ENCODE data around the gene HGS. TPM values are rescaled to one million over a fixed set of nuclear protein-coding genes. Genes with fewer than 3 reads are reported as not detected.

The HGS gene
- polyA plus RNA-seq, 1 experiment: 71.5 TPM

DNA sequence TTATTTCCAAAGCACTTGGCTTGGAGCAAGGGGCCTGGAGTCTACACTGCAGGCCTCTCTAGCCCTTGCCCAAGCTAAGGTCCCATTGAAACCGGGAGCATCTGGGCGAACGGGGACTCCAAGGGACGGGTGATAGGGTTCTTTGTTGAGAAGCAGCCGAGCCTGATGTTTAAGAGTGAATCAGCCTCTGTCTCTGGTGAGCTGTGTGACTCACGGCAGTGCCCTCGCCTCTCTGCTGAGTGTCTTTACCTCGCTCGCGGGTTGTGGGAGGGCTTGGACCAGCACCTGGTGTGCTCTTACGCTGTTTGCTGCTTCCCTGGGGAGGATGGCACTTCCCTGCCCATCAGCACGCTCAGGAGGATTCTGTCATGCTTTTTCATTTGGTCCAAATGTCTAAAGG is 1.3 kb downstream of the HGS start:
- peak overlapping the region; percentile 94 for H3K27ac ChIP-seq (ENCODE audit: low read depth, low read length)

DNA sequence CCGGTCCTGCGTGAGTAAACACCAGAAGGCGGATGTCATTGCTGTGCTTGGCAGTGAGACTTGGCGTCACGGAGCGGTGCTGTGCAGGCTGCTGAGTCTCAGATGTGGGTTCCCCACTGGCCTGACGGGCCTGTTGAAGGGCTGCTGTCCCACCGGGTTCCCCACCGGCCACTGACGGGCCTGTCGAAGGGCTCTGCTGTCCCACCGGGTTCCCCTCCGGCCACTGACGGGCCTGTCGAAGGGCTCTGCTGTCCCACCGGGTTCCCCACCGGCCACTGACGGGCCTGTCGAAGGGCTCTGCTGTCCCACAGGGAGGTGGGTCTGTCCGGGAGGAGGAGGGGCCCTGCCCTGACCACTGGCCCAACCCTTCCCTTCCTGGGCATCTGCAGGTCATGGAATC is 2.8 kb downstream of the HGS start:
- H3K4me3 ChIP-seq (ENCODE audit: low read depth, low read length): no peak overlapping the region
- H3K27ac ChIP-seq (ENCODE audit: low read depth, low read length): no peak overlapping the region
- DNase-seq (ENCODE audit: low read depth, low spot score): no peak
- H3K9me3 ChIP-seq (ENCODE audit: control insufficient read depth, insufficient read depth, low read length): no peaks in the 10 kb centered on the region; the same call in 1 of the 2 replicates
- ChIA-PET POLR2A (no interaction called here), CTCF (no interaction called here)
- no peaks in the 10 kb centered on the region for H3K27me3 ChIP-seq (ENCODE audit: control insufficient read depth, insufficient read depth, low read length)
- TF ChIP-seq, protein P1, sequence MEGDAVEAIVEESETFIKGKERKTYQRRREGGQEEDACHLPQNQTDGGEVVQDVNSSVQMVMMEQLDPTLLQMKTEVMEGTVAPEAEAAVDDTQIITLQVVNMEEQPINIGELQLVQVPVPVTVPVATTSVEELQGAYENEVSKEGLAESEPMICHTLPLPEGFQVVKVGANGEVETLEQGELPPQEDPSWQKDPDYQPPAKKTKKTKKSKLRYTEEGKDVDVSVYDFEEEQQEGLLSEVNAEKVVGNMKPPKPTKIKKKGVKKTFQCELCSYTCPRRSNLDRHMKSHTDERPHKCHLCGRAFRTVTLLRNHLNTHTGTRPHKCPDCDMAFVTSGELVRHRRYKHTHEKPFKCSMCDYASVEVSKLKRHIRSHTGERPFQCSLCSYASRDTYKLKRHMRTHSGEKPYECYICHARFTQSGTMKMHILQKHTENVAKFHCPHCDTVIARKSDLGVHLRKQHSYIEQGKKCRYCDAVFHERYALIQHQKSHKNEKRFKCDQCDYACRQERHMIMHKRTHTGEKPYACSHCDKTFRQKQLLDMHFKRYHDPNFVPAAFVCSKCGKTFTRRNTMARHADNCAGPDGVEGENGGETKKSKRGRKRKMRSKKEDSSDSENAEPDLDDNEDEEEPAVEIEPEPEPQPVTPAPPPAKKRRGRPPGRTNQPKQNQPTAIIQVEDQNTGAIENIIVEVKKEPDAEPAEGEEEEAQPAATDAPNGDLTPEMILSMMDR (IDR thresholded peaks at IDR 0.05; ENCODE audit: low read depth, low read length): no peak

More for the DNA sequence above, 1.3 kb downstream of the HGS start:
- Histone ChIP-seq H3K9me3 (ENCODE audit: control insufficient read depth, insufficient read depth, low read length) (no peaks in the 10 kb centered on the region; the same call in 1 of the 2 replicates), H3K4me3 (ENCODE audit: low read depth, low read length) (peak overlapping the region; percentile 79), H3K27me3 (ENCODE audit: control insufficient read depth, insufficient read depth, low read length) (no peaks in the 10 kb centered on the region)
- ChIA-PET POLR2A (interaction anchor here (1.4 to 3.4 kb wide), 3 partner anchors 11 to 19 kb away, joined by 4 to 35 read pairs (median 6); partner anchors contain the start of genes CCDC137, MRPL12 and OXLD1), CTCF (interaction anchor here (1.1 kb wide), 1 partner anchor 17 kb away, joined by 3 read pairs; no protein-coding TSS in a partner anchor)
- TF ChIP-seq, protein P1 (IDR thresholded peaks at IDR 0.05; ENCODE audit: low read depth, low read length): no peak
- DNase-seq (ENCODE audit: low read depth, low spot score): peak; percentile 23

DNA sequence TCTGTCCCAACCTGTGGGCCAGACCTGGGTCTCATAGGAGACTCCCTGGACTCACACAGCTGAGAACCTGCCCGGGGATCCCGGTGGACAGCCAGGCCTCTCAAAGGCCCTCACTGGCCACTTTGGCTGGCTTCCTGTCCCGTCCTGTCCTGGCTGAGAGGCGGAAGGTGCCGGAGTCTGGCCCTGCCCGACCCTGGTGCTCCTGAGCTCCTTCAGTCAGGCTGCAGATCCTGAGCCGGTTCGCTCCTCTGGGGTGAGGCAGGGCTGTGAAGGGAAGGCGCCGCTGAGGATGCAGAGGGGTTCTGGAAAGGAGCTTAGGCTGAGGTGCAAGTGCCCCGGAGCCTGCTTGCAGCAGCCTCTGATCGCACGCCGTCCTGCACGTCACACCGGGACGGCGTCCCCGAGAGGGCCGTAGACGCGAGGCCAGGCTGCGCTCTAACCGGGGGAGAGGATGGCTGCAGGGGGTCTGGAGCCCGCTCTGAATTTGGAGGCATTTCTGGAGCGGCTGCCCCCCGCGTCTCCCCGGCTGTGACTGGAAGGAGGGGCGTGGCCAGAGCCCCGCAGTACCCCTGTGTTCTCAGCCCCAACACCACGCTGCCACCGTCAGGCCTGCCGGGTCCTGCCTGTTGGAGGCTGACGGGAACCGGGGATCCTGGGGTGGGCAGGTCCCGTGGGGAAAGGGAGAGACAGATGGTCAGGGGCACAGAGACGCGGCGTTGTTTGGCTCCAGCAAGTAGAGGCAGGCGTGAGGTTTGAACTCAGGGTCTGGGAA is 4.1 kb downstream of the HGS start:
- no peak for DNase-seq (ENCODE audit: low read depth, low spot score)
- no peak overlapping the region for H3K4me3 ChIP-seq (ENCODE audit: low read depth, low read length)
- TF ChIP-seq, protein P1 (IDR thresholded peaks at IDR 0.05; ENCODE audit: low read depth, low read length): no peak
- no peaks in the 10 kb centered on the region for H3K27me3 ChIP-seq (ENCODE audit: control insufficient read depth, insufficient read depth, low read length)
- H3K27ac ChIP-seq (ENCODE audit: low read depth, low read length): no peak overlapping the region
- POLR2A ChIA-PET: no interaction called here
- no peaks in the 10 kb centered on the region; the same call in 1 of the 2 replicates for H3K9me3 ChIP-seq (ENCODE audit: control insufficient read depth, insufficient read depth, low read length)
- CTCF ChIA-PET: no interaction called here

DNA sequence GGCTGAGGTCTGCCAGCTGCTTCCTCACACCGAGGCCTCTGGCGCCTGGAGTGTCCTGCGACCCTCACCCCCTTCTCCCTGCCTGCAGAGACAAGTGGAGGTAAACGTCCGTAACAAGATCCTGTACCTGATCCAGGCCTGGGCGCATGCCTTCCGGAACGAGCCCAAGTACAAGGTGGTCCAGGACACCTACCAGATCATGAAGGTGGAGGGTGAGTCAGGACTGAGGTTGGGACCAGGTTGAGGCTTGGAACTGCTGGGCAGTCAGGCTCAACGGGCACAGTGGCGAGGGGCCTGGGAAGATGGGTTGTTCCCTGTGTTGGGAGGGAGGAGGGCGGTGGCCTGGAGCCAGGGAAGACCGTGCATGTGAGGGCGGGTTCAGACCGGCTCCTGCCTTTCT is 4.8 kb downstream of the HGS start:
- ChIA-PET CTCF (no interaction called here), POLR2A (no interaction called here)
- H3K27me3 ChIP-seq (ENCODE audit: control insufficient read depth, insufficient read depth, low read length): no peaks in the 10 kb centered on the region
- H3K27ac ChIP-seq (ENCODE audit: low read depth, low read length): no peak overlapping the region
- no peak for DNase-seq (ENCODE audit: low read depth, low spot score)
- no peak overlapping the region for H3K4me3 ChIP-seq (ENCODE audit: low read depth, low read length)
- TF ChIP-seq, protein P1 (IDR thresholded peaks at IDR 0.05; ENCODE audit: low read depth, low read length): no peak
- H3K9me3 ChIP-seq (ENCODE audit: control insufficient read depth, insufficient read depth, low read length): no peaks in the 10 kb centered on the region; the same call in 1 of the 2 replicates

DNA sequence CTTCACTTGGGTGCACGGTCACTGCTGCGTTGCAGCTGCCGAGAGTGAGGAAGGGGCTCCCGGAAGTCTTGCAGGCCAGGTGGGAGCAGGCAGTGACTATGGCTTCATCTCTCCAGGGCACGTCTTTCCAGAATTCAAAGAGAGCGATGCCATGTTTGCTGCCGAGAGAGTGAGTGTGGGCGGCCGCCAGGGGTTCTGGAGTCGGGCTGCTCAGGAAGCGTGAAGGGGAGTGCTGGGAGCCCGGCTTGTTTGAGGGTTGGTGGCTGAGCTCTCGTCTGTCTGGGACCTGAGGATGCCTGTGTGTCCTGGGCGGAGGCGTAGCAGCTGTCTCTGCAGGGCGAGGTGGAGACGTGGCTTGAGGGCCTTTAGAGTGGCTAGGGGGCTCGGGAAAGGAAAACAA is 6.3 kb downstream of the HGS start:
- ChIA-PET CTCF (no interaction called here), POLR2A (no interaction called here)
- Histone ChIP-seq H3K27me3 (ENCODE audit: control insufficient read depth, insufficient read depth, low read length) (no peaks in the 10 kb centered on the region), H3K4me3 (ENCODE audit: low read depth, low read length) (no peak overlapping the region), H3K9me3 (ENCODE audit: control insufficient read depth, insufficient read depth, low read length) (no peaks in the 10 kb centered on the region; the same call in 1 of the 2 replicates), H3K27ac (ENCODE audit: low read depth, low read length) (no peak overlapping the region)
- no peak for DNase-seq (ENCODE audit: low read depth, low spot score)
- TF ChIP-seq, protein P1 (IDR thresholded peaks at IDR 0.05; ENCODE audit: low read depth, low read length): no peak

Measured in AG04450 (cell line).